ENCODE results near the gene CACNA1D. TPM values are rescaled to one million over a fixed set of nuclear protein-coding genes. Genes with fewer than 3 reads are reported as not detected.

The CACNA1D gene
- total and polyA plus RNA-seq, 2 experiments from 2014 or later = 41.0 to 159 TPM

GRCh38 chr3:53593611-53594010 is 99.2 kb downstream of the CACNA1D start:
- no peak for DNase-seq (ENCODE audit: low read depth in 1 of 2, low spot score in 1 of 2)
- Histone ChIP-seq H3K4me3 (no peak overlapping the region), H3K27me3 (no peaks in the 10 kb centered on the region), H3K4me1 (ENCODE audit: low read depth) (peaks cover 17% of the 10 kb centered on the region), H3K27ac (no peak overlapping the region), H3K9me3 (ENCODE audit: low read depth) (no peaks in the 10 kb centered on the region), H3K36me3 (no peaks in the 10 kb centered on the region)
- TF ChIP-seq CTCF (IDR thresholded peaks at IDR 0.05; ENCODE audit: low read depth, low read length) = no peak

- Histone ChIP-seq H3K9me3 (ENCODE audit: low read depth) (no peaks in the 10 kb centered on the region), H3K36me3 (no peaks in the 10 kb centered on the region), H3K4me1 (ENCODE audit: low read depth) (peaks cover 15% of the 10 kb centered on the region), H3K27ac (no peak overlapping the region), H3K27me3 (no peaks in the 10 kb centered on the region), H3K4me3 (no peak overlapping the region)
- TF ChIP-seq CTCF (IDR thresholded peaks at IDR 0.05; ENCODE audit: low read depth, low read length) = no peak
- no peak for DNase-seq (ENCODE audit: low read depth in 1 of 2, low spot score in 1 of 2)
Observed at GRCh38 chr3:53594276-53594675, 99.9 kb downstream of the CACNA1D start.

GRCh38 chr3:53595660-53596059 is 101.2 kb downstream of the CACNA1D start:
- Histone ChIP-seq H3K36me3 (no peaks in the 10 kb centered on the region), H3K4me3 (no peak overlapping the region), H3K9me3 (ENCODE audit: low read depth) (no peaks in the 10 kb centered on the region), H3K4me1 (ENCODE audit: low read depth) (peaks cover 15% of the 10 kb centered on the region), H3K27ac (no peak overlapping the region), H3K27me3 (no peaks in the 10 kb centered on the region)
- no peak for TF ChIP-seq CTCF (IDR thresholded peaks at IDR 0.05; ENCODE audit: low read depth, low read length)
- DNase-seq (ENCODE audit: low read depth in 1 of 2, low spot score in 1 of 2) = no peak

GRCh38 chr3:53597136-53597915 is 102.9 kb downstream of the CACNA1D start:
- Histone ChIP-seq H3K36me3 (no peaks in the 10 kb centered on the region), H3K4me1 (ENCODE audit: low read depth) (peaks cover 15% of the 10 kb centered on the region), H3K9me3 (ENCODE audit: low read depth) (no peaks in the 10 kb centered on the region), H3K27me3 (no peaks in the 10 kb centered on the region), H3K27ac (peak overlapping the region; percentile 78), H3K4me3 (no peak overlapping the region)
- peak in 1 of 2 donors; percentile 47 for DNase-seq (ENCODE audit: low read depth in 1 of 2, low spot score in 1 of 2)
- no peak for TF ChIP-seq CTCF (IDR thresholded peaks at IDR 0.05; ENCODE audit: low read depth, low read length)

GRCh38 chr3:53599771-53600170 is 105.4 kb downstream of the CACNA1D start:
- Histone ChIP-seq H3K4me3 (no peak overlapping the region), H3K9me3 (ENCODE audit: low read depth) (no peaks in the 10 kb centered on the region), H3K36me3 (no peaks in the 10 kb centered on the region), H3K27ac (no peak overlapping the region), H3K27me3 (no peaks in the 10 kb centered on the region), H3K4me1 (ENCODE audit: low read depth) (peaks cover 11% of the 10 kb centered on the region)
- DNase-seq (ENCODE audit: low read depth in 1 of 2, low spot score in 1 of 2) = no peak
- TF ChIP-seq CTCF (IDR thresholded peaks at IDR 0.05; ENCODE audit: low read depth, low read length) = no peak
